ENCODE results near the gene PFDN2. TPM values are rescaled to one million over a fixed set of nuclear protein-coding genes. Genes with fewer than 3 reads are reported as not detected.

PFDN2 gene
- total and polyA plus RNA-seq, 4 donors: 30.3 to 152 (median 94.9) TPM

- no peak for DNase-seq (ENCODE audit: low read depth in 4 of 6, low spot score in 6 of 6)
Observed at GRCh38 chr1:161074676-161075368, 43.0 kb downstream of the PFDN2 start.

GRCh38 chr1:161073474-161074121 is 44.2 kb downstream of the PFDN2 start:
- no peaks in the 10 kb centered on the region for H3K4me1 ChIP-seq (ENCODE audit: control insufficient read depth, insufficient read depth, low read length)
- DNase-seq (ENCODE audit: low read depth in 4 of 6, low spot score in 6 of 6): no peak
- no peaks in the 10 kb centered on the region for H3K27me3 ChIP-seq (ENCODE audit: control insufficient read depth, insufficient read depth, low read length)
- 90% methylated on average over 5 of the region's 7 CpGs for WGBS (ENCODE audit: insufficient coverage)
- H3K36me3 ChIP-seq (ENCODE audit: control insufficient read depth, insufficient read depth, low read length): no peaks in the 10 kb centered on the region
- H3K9me3 ChIP-seq (ENCODE audit: control insufficient read depth, insufficient read depth, low read length): no peaks in the 10 kb centered on the region
- no peak overlapping the region for H3K27ac ChIP-seq (ENCODE audit: low read depth, low read length)
- H3K4me3 ChIP-seq (ENCODE audit: low read depth, low read length): no peak overlapping the region

More at GRCh38 chr1:161074676-161075368, 43.0 kb downstream of the PFDN2 start:
- H3K4me1 ChIP-seq (ENCODE audit: control insufficient read depth, insufficient read depth, low read length): no peaks in the 10 kb centered on the region
- H3K27me3 ChIP-seq (ENCODE audit: control insufficient read depth, insufficient read depth, low read length): no peaks in the 10 kb centered on the region
- H3K36me3 ChIP-seq (ENCODE audit: control insufficient read depth, insufficient read depth, low read length): no peaks in the 10 kb centered on the region
- 87% methylated on average over 9 of the region's 12 CpGs for WGBS (ENCODE audit: insufficient coverage)
- no peaks in the 10 kb centered on the region for H3K9me3 ChIP-seq (ENCODE audit: control insufficient read depth, insufficient read depth, low read length)
- H3K4me3 ChIP-seq (ENCODE audit: low read depth, low read length): no peak overlapping the region
- no peak overlapping the region for H3K27ac ChIP-seq (ENCODE audit: low read depth, low read length)

GRCh38 chr1:161072751-161073449 is 44.9 kb downstream of the PFDN2 start:
- Histone ChIP-seq H3K9me3 (ENCODE audit: control insufficient read depth, insufficient read depth, low read length) (no peaks in the 10 kb centered on the region), H3K4me3 (ENCODE audit: low read depth, low read length) (no peak overlapping the region), H3K4me1 (ENCODE audit: control insufficient read depth, insufficient read depth, low read length) (no peaks in the 10 kb centered on the region), H3K36me3 (ENCODE audit: control insufficient read depth, insufficient read depth, low read length) (no peaks in the 10 kb centered on the region), H3K27ac (ENCODE audit: low read depth, low read length) (no peak overlapping the region), H3K27me3 (ENCODE audit: control insufficient read depth, insufficient read depth, low read length) (no peaks in the 10 kb centered on the region)
- WGBS (ENCODE audit: insufficient coverage): 62% methylated on average over 19 of the region's 19 CpGs
- no peak for DNase-seq (ENCODE audit: low read depth in 4 of 6, low spot score in 6 of 6)

- no peak overlapping the region for H3K27ac ChIP-seq (ENCODE audit: low read depth, low read length)
- WGBS (ENCODE audit: insufficient coverage): 78% methylated on average over 9 of the region's 9 CpGs
Observed at GRCh38 chr1:161071886-161072371, 45.9 kb downstream of the PFDN2 start.

GRCh38 chr1:161070761-161071160 is 47.1 kb downstream of the PFDN2 start:
- no peak overlapping the region for H3K27ac ChIP-seq (ENCODE audit: low read depth, low read length)
- DNase-seq (ENCODE audit: low read depth in 4 of 6, low spot score in 6 of 6): no peak
- H3K36me3 ChIP-seq (ENCODE audit: control insufficient read depth, insufficient read depth, low read length): no peaks in the 10 kb centered on the region
- WGBS (ENCODE audit: insufficient coverage): 80% methylated on average over 3 of the region's 4 CpGs
- H3K4me3 ChIP-seq (ENCODE audit: low read depth, low read length): no peak overlapping the region
- H3K4me1 ChIP-seq (ENCODE audit: control insufficient read depth, insufficient read depth, low read length): no peaks in the 10 kb centered on the region
- H3K27me3 ChIP-seq (ENCODE audit: control insufficient read depth, insufficient read depth, low read length): no peaks in the 10 kb centered on the region
- H3K9me3 ChIP-seq (ENCODE audit: control insufficient read depth, insufficient read depth, low read length): no peaks in the 10 kb centered on the region

More at GRCh38 chr1:161071886-161072371, 45.9 kb downstream of the PFDN2 start:
- H3K36me3 ChIP-seq (ENCODE audit: control insufficient read depth, insufficient read depth, low read length): no peaks in the 10 kb centered on the region
- no peaks in the 10 kb centered on the region for H3K9me3 ChIP-seq (ENCODE audit: control insufficient read depth, insufficient read depth, low read length)
- no peak overlapping the region for H3K4me3 ChIP-seq (ENCODE audit: low read depth, low read length)
- peak in 1 of 6 donors; percentile 11 for DNase-seq (ENCODE audit: low read depth in 4 of 6, low spot score in 6 of 6)
- no peaks in the 10 kb centered on the region for H3K27me3 ChIP-seq (ENCODE audit: control insufficient read depth, insufficient read depth, low read length)
- H3K4me1 ChIP-seq (ENCODE audit: control insufficient read depth, insufficient read depth, low read length): no peaks in the 10 kb centered on the region

- no peaks in the 10 kb centered on the region for H3K4me1 ChIP-seq (ENCODE audit: control insufficient read depth, insufficient read depth, low read length)
- H3K9me3 ChIP-seq (ENCODE audit: control insufficient read depth, insufficient read depth, low read length): no peaks in the 10 kb centered on the region
- no peaks in the 10 kb centered on the region for H3K27me3 ChIP-seq (ENCODE audit: control insufficient read depth, insufficient read depth, low read length)
- no peak within 1 kb of the TSS for H3K27ac ChIP-seq (ENCODE audit: low read depth, low read length)
- H3K36me3 ChIP-seq (ENCODE audit: control insufficient read depth, insufficient read depth, low read length): no peaks in the 10 kb centered on the region
- H3K4me3 ChIP-seq (ENCODE audit: low read depth, low read length): peak within 1 kb of the TSS; percentile 0
- peak in 1 of 6 donors; percentile 12 for DNase-seq (ENCODE audit: low read depth in 4 of 6, low spot score in 6 of 6)
- 64% methylated on average over 5 of the region's 9 CpGs for WGBS (ENCODE audit: insufficient coverage)
Observed at GRCh38 chr1:161069731-161070270, 48.0 kb downstream of the PFDN2 start, which contains the start of gene ARHGAP30. Gene ARHGAP30 (minus strand): TSS chr1:161069891. CDS start chr1:161069624, 267 bp downstream.

GRCh38 chr1:161069241-161069640 is 48.6 kb downstream of the PFDN2 start:
- no peaks in the 10 kb centered on the region for H3K4me1 ChIP-seq (ENCODE audit: control insufficient read depth, insufficient read depth, low read length)
- H3K27ac ChIP-seq (ENCODE audit: low read depth, low read length): no peak overlapping the region
- 76% methylated on average over 8 of the region's 9 CpGs for WGBS (ENCODE audit: insufficient coverage)
- no peaks in the 10 kb centered on the region for H3K27me3 ChIP-seq (ENCODE audit: control insufficient read depth, insufficient read depth, low read length)
- no peak for DNase-seq (ENCODE audit: low read depth in 4 of 6, low spot score in 6 of 6)
- peak overlapping the region; percentile 0 for H3K4me3 ChIP-seq (ENCODE audit: low read depth, low read length)
- no peaks in the 10 kb centered on the region for H3K36me3 ChIP-seq (ENCODE audit: control insufficient read depth, insufficient read depth, low read length)
- no peaks in the 10 kb centered on the region for H3K9me3 ChIP-seq (ENCODE audit: control insufficient read depth, insufficient read depth, low read length)

- Histone ChIP-seq H3K36me3 (ENCODE audit: control insufficient read depth, insufficient read depth, low read length) (no peaks in the 10 kb centered on the region), H3K27me3 (ENCODE audit: control insufficient read depth, insufficient read depth, low read length) (no peaks in the 10 kb centered on the region), H3K27ac (ENCODE audit: low read depth, low read length) (no peak overlapping the region), H3K9me3 (ENCODE audit: control insufficient read depth, insufficient read depth, low read length) (no peaks in the 10 kb centered on the region), H3K4me1 (ENCODE audit: control insufficient read depth, insufficient read depth, low read length) (no peaks in the 10 kb centered on the region), H3K4me3 (ENCODE audit: low read depth, low read length) (peak overlapping the region; percentile 0)
- DNase-seq (ENCODE audit: low read depth in 4 of 6, low spot score in 6 of 6): no peak
- 86% methylated on average over 6 of the region's 10 CpGs for WGBS (ENCODE audit: insufficient coverage)
Observed at GRCh38 chr1:161068306-161069234, 49.3 kb downstream of the PFDN2 start.
